ENCODE results near the gene CHRM5.
A peak's percentile ranks its signal among the peaks of the same experiment; 100 is the strongest.
"Not testable (repeated sequence)": the region's sequence is repeated elsewhere in the genome, so short reads cannot be mapped to it uniquely, and the experiment has no call there.

CHRM5 gene

GRCh38 chr15:33985287-33985686 is 17.0 kb downstream of the CHRM5 start:
- Histone ChIP-seq H3K4me2 (ENCODE audit: low read length) (no peak overlapping the region), H3K9me3 (ENCODE audit: control insufficient read depth, low read length) (no peaks in the 10 kb centered on the region), H3K4me3 (ENCODE audit: low read depth, low read length) (no peak overlapping the region), H3K36me3 (ENCODE audit: control insufficient read depth, insufficient read depth, low read length) (no peaks in the 10 kb centered on the region), H3K27me3 (ENCODE audit: control insufficient read depth, insufficient read depth, low read length) (no peaks in the 10 kb centered on the region), H3K4me1 (peaks cover 7% of the 10 kb centered on the region), H3K79me2 (no peaks in the 10 kb centered on the region), H2AFZ (no peak overlapping the region), H3K9ac (no peak overlapping the region), H3K27ac (peak overlapping the region; percentile 54)
- no peak for TF ChIP-seq CTCF (IDR thresholded peaks at IDR 0.05)

- no peak overlapping the region for H3K9ac ChIP-seq
Measured at GRCh38 chr15:33985751-33986150, 17.5 kb downstream of the CHRM5 start.

GRCh38 chr15:33987444-33987843 is 19.1 kb downstream of the CHRM5 start:
- Histone ChIP-seq H3K9me3 (ENCODE audit: control insufficient read depth, low read length) (no peaks in the 10 kb centered on the region), H3K27me3 (ENCODE audit: control insufficient read depth, insufficient read depth, low read length) (no peaks in the 10 kb centered on the region), H3K79me2 (no peaks in the 10 kb centered on the region), H2AFZ (no peak overlapping the region), H3K9ac (no peak overlapping the region), H3K4me1 (peaks cover 7% of the 10 kb centered on the region), H3K4me2 (ENCODE audit: low read length) (no peak overlapping the region), H3K36me3 (ENCODE audit: control insufficient read depth, insufficient read depth, low read length) (no peaks in the 10 kb centered on the region), H3K27ac (no peak overlapping the region), H3K4me3 (ENCODE audit: low read depth, low read length) (no peak overlapping the region)
- TF ChIP-seq CTCF (IDR thresholded peaks at IDR 0.05): no peak

More at GRCh38 chr15:33985751-33986150, 17.5 kb downstream of the CHRM5 start:
- no peak for TF ChIP-seq CTCF (IDR thresholded peaks at IDR 0.05)
- Histone ChIP-seq H3K4me1 (peaks cover 7% of the 10 kb centered on the region), H3K36me3 (ENCODE audit: control insufficient read depth, insufficient read depth, low read length) (no peaks in the 10 kb centered on the region), H3K79me2 (no peaks in the 10 kb centered on the region), H3K4me3 (ENCODE audit: low read depth, low read length) (no peak overlapping the region), H3K4me2 (ENCODE audit: low read length) (no peak overlapping the region), H3K9me3 (ENCODE audit: control insufficient read depth, low read length) (no peaks in the 10 kb centered on the region), H3K27me3 (ENCODE audit: control insufficient read depth, insufficient read depth, low read length) (no peaks in the 10 kb centered on the region), H3K27ac (peak overlapping the region; percentile 54), H2AFZ (no peak overlapping the region)

- no peak for TF ChIP-seq CTCF (IDR thresholded peaks at IDR 0.05)
- H2AFZ ChIP-seq: no peak overlapping the region
- no peaks in the 10 kb centered on the region for H3K36me3 ChIP-seq (ENCODE audit: control insufficient read depth, insufficient read depth, low read length)
- H3K79me2 ChIP-seq: no peaks in the 10 kb centered on the region
- H3K4me3 ChIP-seq (ENCODE audit: low read depth, low read length): no peak overlapping the region
- H3K4me1 ChIP-seq: peaks cover 7% of the 10 kb centered on the region
- H3K27ac ChIP-seq: no peak overlapping the region
- no peaks in the 10 kb centered on the region for H3K9me3 ChIP-seq (ENCODE audit: control insufficient read depth, low read length)
- H3K27me3 ChIP-seq (ENCODE audit: control insufficient read depth, insufficient read depth, low read length): no peaks in the 10 kb centered on the region
- H3K4me2 ChIP-seq (ENCODE audit: low read length): no peak overlapping the region
- H3K9ac ChIP-seq: no peak overlapping the region
Measured at GRCh38 chr15:33988384-33988783, 20.1 kb downstream of the CHRM5 start.

GRCh38 chr15:33994005-33994615 is 25.8 kb downstream of the CHRM5 start:
- Histone ChIP-seq H3K79me2 (no peaks in the 10 kb centered on the region), H3K27me3 (ENCODE audit: control insufficient read depth, insufficient read depth, low read length) (no peaks in the 10 kb centered on the region), H3K4me2 (ENCODE audit: low read length) (no peak overlapping the region), H2AFZ (no peak overlapping the region), H3K9ac (no peak overlapping the region), H3K4me3 (ENCODE audit: low read depth, low read length) (no peak overlapping the region), H3K27ac (no peak overlapping the region), H3K9me3 (ENCODE audit: control insufficient read depth, low read length) (no peaks in the 10 kb centered on the region), H3K36me3 (ENCODE audit: control insufficient read depth, insufficient read depth, low read length) (no peaks in the 10 kb centered on the region), H3K4me1 (no peaks in the 10 kb centered on the region)
- peak; percentile 13 for TF ChIP-seq CTCF (IDR thresholded peaks at IDR 0.05)

GRCh38 chr15:33995666-33996065 is 27.4 kb downstream of the CHRM5 start:
- not testable (repeated sequence) for H3K27ac ChIP-seq; H3K9ac ChIP-seq; H3K27me3 ChIP-seq (ENCODE audit: control insufficient read depth, insufficient read depth, low read length); H2AFZ ChIP-seq; H3K79me2 ChIP-seq; H3K4me2 ChIP-seq (ENCODE audit: low read length); H3K9me3 ChIP-seq (ENCODE audit: control insufficient read depth, low read length); H3K4me3 ChIP-seq (ENCODE audit: low read depth, low read length); H3K36me3 ChIP-seq (ENCODE audit: control insufficient read depth, insufficient read depth, low read length); H3K4me1 ChIP-seq

All from parathyroid adenoma (tissue), 2 donors.